Hippocampal formation (tissue), 2 donors: Measurements from ENCODE around the gene SMCR8.
"Not testable (repeated sequence)": the region's sequence is repeated elsewhere in the genome, so short reads cannot be mapped to it uniquely, and the experiment has no call there.

ENCODE experiments used
- DNase-seq, 2 donors: peaks; one replicate each; lab custom pipeline; 2025; lab: John Stamatoyannopoulos, UW

The SMCR8 gene

GRCh38 chr17:18318771-18319450 is 3.8 kb downstream of the SMCR8 start:
- no peak for DNase-seq

DNA sequence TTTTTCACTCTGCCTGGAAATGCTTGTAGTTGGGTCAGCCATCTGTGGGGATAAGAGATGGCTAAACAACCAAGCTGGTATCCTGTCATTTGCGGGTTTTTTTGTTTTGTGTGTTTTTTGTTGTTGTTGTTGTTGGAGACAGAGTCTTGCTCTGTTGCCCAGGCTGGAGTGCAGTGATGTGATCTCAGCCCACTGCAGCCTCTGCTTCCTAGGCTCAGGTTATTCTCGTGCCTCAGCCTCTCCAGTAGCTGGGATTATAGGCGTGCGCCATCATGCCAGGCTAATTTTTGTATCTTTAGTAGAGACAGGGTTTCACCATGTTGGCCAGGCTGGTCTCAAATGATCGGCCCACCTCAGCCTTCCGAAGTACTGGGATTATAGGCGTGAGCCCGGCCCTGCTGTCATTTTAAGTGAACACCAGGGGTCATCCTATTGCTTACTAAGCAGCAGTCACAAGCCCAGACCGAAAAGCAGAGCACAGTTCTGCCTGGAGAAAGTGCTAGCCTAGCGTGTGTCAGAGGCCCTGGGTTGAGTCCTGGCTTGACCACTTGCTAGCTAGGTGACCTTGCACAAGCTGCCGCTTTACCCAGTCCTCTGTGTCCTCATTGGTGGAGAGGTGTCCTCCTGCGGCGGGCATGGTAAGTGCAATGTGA is 4.6 kb downstream of the SMCR8 start:
- DNase-seq, result peak in 1 of 2 donors; percentile 9

DNA sequence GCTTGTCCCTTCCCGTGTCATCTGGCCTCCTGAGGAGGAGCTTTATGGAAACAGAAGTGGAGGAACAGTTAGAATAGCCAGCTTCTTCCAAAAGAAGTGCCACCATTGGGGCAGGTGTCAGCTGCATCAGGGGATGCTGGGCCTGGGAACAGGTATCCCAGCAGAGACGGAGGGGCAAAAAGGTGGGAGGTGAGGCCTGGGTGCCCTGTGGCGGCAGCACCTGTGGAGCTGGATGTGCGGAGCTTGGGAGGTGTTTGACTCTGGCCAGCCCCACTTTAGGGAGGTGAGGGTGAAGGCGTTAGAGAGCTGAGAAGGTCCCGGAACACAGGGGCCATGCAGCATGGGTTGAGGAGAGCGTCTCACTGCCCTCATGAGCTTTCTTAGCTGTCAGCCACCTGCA is 5.2 kb downstream of the SMCR8 start:
- DNase-seq, result no peak

- DNase-seq, result no peak
Observed at GRCh38 chr17:18321309-18321708, 6.2 kb downstream of the SMCR8 start.

GRCh38 chr17:18322522-18322921 is 7.4 kb downstream of the SMCR8 start:
- no peak for DNase-seq

GRCh38 chr17:18323007-18323406 is 7.9 kb downstream of the SMCR8 start:
- DNase-seq, result no peak

- no peak for DNase-seq
Observed at GRCh38 chr17:18323507-18324139, 8.5 kb downstream of the SMCR8 start.

- DNase-seq, result peak in 1 of 2 donors; percentile 37
Observed at GRCh38 chr17:18324140-18325050, 9.3 kb downstream of the SMCR8 start.

- no peak for DNase-seq
Observed at GRCh38 chr17:18326039-18326438, 10.9 kb downstream of the SMCR8 start.

DNA sequence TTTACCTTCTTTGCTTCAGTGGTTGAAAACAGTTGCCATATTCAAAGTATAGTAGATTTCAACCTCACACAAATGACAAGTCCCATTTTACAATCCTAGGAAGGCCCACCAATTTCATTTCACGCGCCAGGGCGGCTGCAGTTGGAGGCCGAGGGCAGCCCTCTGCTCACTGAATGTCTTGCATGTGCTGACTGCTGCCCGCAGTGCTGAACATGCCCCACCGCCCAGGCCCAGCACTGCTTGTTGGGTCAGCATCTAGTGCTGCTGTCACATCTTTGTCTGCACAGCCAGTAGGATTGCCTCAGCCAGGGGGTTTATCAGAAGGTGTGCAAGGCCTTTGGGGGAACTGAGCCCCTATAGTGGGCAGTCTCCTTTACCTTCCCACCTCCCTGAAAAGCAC is 11.5 kb downstream of the SMCR8 start:
- no peak for DNase-seq

- DNase-seq, result no peak
Observed at GRCh38 chr17:18327093-18327492, 12.0 kb downstream of the SMCR8 start.

- DNase-seq, result no peak
Observed at GRCh38 chr17:18327556-18327955, 12.5 kb downstream of the SMCR8 start.

DNA sequence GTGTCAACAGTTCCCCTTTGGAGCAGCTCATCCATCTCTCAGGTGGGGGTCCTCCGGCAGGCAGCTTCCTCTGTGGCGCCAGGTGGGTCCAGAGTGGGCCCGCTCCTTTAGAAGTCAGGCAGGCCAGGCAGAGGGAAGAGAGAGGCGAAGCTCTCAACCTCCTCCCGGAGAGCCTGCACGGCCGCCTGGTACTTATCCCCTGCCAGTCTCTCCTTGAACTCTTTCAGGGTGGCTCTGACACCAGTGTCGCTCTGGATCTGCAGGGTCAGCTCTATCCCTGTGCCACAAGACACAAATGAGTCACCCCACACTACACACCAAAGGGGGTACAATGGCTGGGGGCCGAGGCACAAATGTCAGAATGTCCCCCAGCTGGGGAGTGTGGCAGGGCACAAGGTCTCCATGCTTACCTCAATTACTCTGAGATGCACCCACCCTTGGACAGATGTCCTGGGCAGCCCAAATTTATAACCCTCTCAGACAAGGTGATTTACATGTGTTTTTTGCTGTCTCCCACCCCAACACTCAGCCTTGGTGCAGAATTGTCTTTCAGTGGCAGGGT is 13.6 kb downstream of the SMCR8 start:
- no peak for DNase-seq

- DNase-seq, result no peak
Observed at GRCh38 chr17:18331879-18332278, 16.8 kb downstream of the SMCR8 start.

DNA sequence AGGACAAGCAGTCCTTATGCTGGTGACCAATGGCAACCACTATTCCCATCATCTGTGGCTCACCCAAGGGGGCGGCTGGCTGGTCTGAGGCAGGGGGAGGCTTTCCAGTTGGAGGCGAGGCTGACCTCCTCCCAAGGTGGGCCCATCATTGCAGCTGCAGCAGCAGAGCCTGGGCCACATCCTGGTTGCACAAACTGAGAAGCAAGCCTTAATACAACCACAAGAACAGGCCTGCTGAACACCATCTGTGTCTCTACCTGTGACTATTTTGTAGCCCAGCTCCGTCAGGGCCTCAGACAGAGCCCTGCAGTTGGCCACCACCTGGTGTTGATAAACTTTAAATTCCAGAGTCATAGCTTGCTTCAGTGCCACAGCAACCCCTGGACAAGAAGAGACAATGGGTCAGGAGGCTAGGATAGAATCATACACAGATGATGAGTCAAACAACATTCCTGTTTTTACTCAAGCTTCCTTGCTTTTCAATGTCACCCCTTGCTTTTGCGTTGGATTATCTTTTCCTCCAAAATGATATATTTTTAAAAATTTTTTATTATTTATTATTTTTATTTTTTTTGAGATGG is 17.9 kb downstream of the SMCR8 start:
- DNase-seq, result no peak

- not testable (repeated sequence) for DNase-seq
Observed at GRCh38 chr17:18338158-18338557, 23.1 kb downstream of the SMCR8 start.

DNA sequence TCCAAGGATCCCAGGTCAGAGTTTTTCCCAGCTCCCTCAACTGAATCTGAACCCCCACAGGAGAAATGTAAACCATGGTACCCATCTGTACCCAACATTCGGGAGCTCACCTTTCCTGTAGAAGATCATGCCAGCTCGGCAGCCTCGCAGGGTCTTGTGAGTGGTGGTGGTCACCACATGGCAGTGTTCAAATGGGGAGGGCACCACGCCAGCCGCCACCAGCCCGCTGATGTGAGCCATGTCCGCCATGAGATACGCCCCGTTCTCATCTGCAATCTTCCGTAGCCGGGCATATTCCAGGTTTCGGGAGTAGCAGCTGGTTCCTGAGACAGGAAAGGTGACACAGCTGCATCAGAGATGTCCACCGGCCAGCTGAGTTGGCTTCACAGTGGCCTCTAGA is 24.8 kb downstream of the SMCR8 start:
- no peak for DNase-seq

DNA sequence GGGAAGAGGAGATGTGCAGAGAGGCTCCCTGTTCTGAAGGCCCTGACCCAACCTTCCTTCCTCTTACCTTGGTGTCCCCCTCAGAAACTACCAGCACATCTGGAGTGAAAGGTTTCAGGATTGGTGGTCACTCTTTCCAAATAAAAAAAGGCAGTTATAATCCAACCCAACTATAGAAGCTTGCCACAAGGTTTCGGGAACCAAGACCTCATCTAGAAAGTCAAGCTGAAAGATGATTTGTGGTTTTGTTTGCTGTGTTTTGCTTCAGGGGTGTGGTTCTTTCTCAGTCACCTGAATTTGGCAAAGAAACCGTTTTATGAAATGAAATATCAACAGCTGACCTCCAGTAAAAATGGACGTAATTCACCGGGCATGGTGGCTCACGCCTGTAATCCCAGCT is 28.9 kb downstream of the SMCR8 start:
- no peak for DNase-seq

DNA sequence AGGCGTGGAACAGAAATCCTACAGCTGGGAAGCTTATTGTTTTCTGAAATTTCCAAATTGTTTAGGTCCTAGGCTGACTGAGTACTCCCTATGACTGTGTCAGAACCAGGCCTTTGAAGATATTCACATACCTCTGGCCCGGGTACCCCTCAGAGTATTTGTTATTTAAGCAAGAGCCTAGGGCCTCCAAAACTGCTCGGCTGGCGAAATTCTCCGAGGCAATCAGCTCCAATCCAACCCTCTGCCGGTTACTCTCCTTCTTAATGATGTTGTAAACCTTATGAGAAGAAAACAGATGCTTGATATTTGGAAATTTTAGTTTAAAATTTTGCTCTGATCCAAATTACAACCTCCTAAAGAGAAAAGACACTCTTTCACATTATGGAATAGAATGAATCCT is 38.4 kb downstream of the SMCR8 start:
- no peak for DNase-seq

DNA sequence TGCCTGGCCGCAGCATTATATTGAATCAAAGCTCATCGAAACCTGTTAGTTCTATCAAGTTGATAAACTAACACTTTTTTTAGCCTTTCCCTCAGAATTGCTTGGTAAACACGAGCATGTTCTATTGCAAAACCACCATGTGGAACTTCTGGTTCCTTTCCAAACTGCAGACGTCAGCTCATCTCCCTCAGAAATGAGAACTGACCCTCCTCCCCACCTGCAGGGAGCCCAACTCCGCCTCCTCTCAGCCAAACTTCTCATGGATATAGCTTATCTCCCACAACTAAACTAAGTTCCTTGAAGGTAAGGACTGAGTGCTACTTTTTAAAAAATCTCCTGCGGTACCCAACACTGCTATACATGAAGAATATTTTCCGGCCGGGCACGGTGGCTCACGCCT is 41.5 kb downstream of the SMCR8 start:
- DNase-seq, result peak; percentile 11 to 29

DNA sequence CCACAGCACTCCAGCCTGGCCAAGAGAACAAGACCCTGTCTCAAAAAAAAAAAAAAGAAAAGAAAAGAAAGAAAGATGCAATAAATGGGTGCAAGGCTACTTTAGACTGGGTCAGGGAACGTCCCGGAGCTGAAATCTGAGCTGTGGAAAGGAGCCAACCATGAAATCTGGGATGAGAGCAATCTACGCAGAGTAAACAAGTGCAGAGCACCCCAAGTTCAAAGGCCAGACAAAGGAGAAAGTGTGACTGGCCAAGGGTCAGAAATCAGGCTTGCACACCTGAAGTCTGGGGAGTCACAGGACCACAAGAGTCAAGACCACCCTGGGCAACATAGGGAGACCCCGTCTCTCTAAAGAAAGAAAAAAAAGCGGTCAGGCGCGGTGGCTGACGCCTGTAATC is 45.4 kb downstream of the SMCR8 start:
- no peak for DNase-seq
